DND-41 (cell line): ENCODE results near the gene KCNIP1.

Experiments used
- ATAC-seq: fragments of 200-7000 bp; cut with Tn5 transposase; 3 replicates; pipeline ENCODE4 v1.9.1; 2021; ENCODE audit warnings: low read depth; ENCODE audit not compliant: insufficient read depth
- DNase-seq: peaks from one replicate; pipeline ENCODE4 v3.0.0-alpha.2; 2020
- H2AFZ ChIP-seq: 2 replicates; pipeline ENCODE4 v1.6.0; 2012; ENCODE audit warnings: low read depth, low read length
- H3K27ac ChIP-seq: 2 replicates; pipeline ENCODE4 v1.5.1; 2012; ENCODE audit warnings: low read length, inconsistent platforms
- H3K27me3 ChIP-seq: fragments of 200-600 bp; sonication (generic); 2 replicates; pipeline ENCODE4 v1.6.0; 2012; ENCODE audit warnings: low read length, mild to moderate bottlenecking, inconsistent platforms; ENCODE audit not compliant: insufficient read depth, poor library complexity
- H3K36me3 ChIP-seq: 2 replicates; pipeline ENCODE4 v1.5.1; 2012; ENCODE audit warnings: low read length, inconsistent platforms; ENCODE audit not compliant: insufficient read depth
- H3K4me1 ChIP-seq: 2 replicates; pipeline ENCODE4 v1.5.1; 2012; ENCODE audit warnings: mild to moderate bottlenecking, low read length; ENCODE audit not compliant: insufficient read depth
- H3K4me2 ChIP-seq: 2 replicates; pipeline ENCODE4 v1.6.0; 2012; ENCODE audit warnings: mild to moderate bottlenecking, moderate library complexity, low read length, inconsistent platforms; ENCODE audit not compliant: insufficient read depth
- H3K4me3 ChIP-seq, 2 experiments: fragments of 200-600 bp in 1 of 2; shearing (Covaris generic) in 1 of 2; 2 replicates each; pipeline ENCODE4 v1.5.1; 2012 to 2016; ENCODE audit warnings: inconsistent platforms in 2 of 2, low read length in 2 of 2, mild to moderate bottlenecking in 2 of 2, low read depth in 1 of 2, moderate library complexity in 1 of 2
- H3K79me2 ChIP-seq: 2 replicates; pipeline ENCODE4 v1.6.0; 2012; ENCODE audit warnings: low read length, inconsistent platforms; ENCODE audit not compliant: insufficient read depth
- H3K9ac ChIP-seq: 2 replicates; pipeline ENCODE4 v1.6.0; 2012; ENCODE audit warnings: low read depth, mild to moderate bottlenecking, inconsistent platforms, low read length, moderate library complexity
- H3K9me3 ChIP-seq: 2 replicates; pipeline ENCODE4 v1.5.1; 2012; ENCODE audit warnings: low read length, moderate library complexity, mild to moderate bottlenecking, inconsistent platforms; ENCODE audit not compliant: insufficient read depth, severe bottlenecking
- H4K20me1 ChIP-seq: 2 replicates; pipeline ENCODE4 v1.6.0; 2012; ENCODE audit warnings: low read length; ENCODE audit not compliant: insufficient read depth
- CTCF ChIP-seq: IDR thresholded peaks from 2 replicates; pipeline ENCODE4 v1.5.1; 2012; ENCODE audit warnings: borderline replicate concordance, low read length, moderate library complexity, mild to moderate bottlenecking; ENCODE audit not compliant: poor library complexity, severe bottlenecking; ENCODE audit errors: extremely low read depth
- EZH2 ChIP-seq: IDR thresholded peaks from 3 replicates; pipeline ENCODE4 v1.6.1; 2012; ENCODE audit warnings: borderline replicate concordance, low read depth, mild to moderate bottlenecking, moderate library complexity, low read length, inconsistent platforms; ENCODE audit not compliant: severe bottlenecking

Gene KCNIP1

GRCh38 chr5:170639221-170639925 is 135.6 kb downstream of the KCNIP1 start:
- H4K20me1 ChIP-seq: 0 out of 2 replicates have a peak, but pooled peaks cover 4% of the 10 kb centered on the region
- no peak overlapping the region for H3K4me3 ChIP-seq
- no peaks in the 10 kb centered on the region for H3K36me3 ChIP-seq
- no peak for TF ChIP-seq EZH2
- no peak for TF ChIP-seq CTCF
- no peak overlapping the region for H3K4me2 ChIP-seq
- no peaks in the 10 kb centered on the region for H3K79me2 ChIP-seq
- H3K9me3 ChIP-seq: no peaks in the 10 kb centered on the region
- H2AFZ ChIP-seq: no peak overlapping the region
- H3K9ac ChIP-seq: no peak overlapping the region
- DNase-seq (no peak), ATAC-seq (no peak)
- no peaks in the 10 kb centered on the region for H3K27me3 ChIP-seq
- H3K27ac ChIP-seq: no peak overlapping the region
- H3K4me1 ChIP-seq: peaks cover 4% of the 10 kb centered on the region

- ATAC-seq (no peak), DNase-seq (no peak)
- Histone ChIP-seq H3K36me3 (no peaks in the 10 kb centered on the region), H3K9me3 (no peaks in the 10 kb centered on the region), H3K9ac (no peak overlapping the region), H3K79me2 (no peaks in the 10 kb centered on the region), H2AFZ (no peak overlapping the region), H4K20me1 (0 out of 2 replicates have a peak, but pooled peaks cover 4% of the 10 kb centered on the region), H3K4me1 (no peaks in the 10 kb centered on the region), H3K27ac (no peak overlapping the region), H3K4me3 (no peak overlapping the region), H3K27me3 (no peaks in the 10 kb centered on the region), H3K4me2 (no peak overlapping the region)
- TF ChIP-seq EZH2: no peak
- TF ChIP-seq CTCF: no peak
These were observed 137.1 kb downstream of the KCNIP1 start for GRCh38 chr5:170640731-170641588.

- TF ChIP-seq EZH2: no peak
- TF ChIP-seq CTCF: no peak
- Histone ChIP-seq H3K9ac (no peak overlapping the region), H3K9me3 (no peaks in the 10 kb centered on the region), H3K36me3 (no peaks in the 10 kb centered on the region), H3K79me2 (no peaks in the 10 kb centered on the region), H3K27ac (no peak overlapping the region), H2AFZ (no peak overlapping the region), H3K4me1 (no peaks in the 10 kb centered on the region), H3K4me3 (no peak overlapping the region), H4K20me1 (0 out of 2 replicates have a peak, but pooled peaks cover 4% of the 10 kb centered on the region), H3K27me3 (no peaks in the 10 kb centered on the region), H3K4me2 (no peak overlapping the region)
- DNase-seq (no peak), ATAC-seq (no peak)
These were observed 137.8 kb downstream of the KCNIP1 start for GRCh38 chr5:170641589-170642031.
